Measurements from ENCODE around the gene FAM32A.
"Not testable (repeated sequence)": the region's sequence is repeated elsewhere in the genome, so short reads cannot be mapped to it uniquely, and the experiment has no call there.

The FAM32A gene

GRCh38 chr19:16164222-16164890 is 20.9 kb upstream of the FAM32A start:
- no peak for DNase-seq

GRCh38 chr19:16166417-16166816 is 18.8 kb upstream of the FAM32A start:
- DNase-seq = no peak

- no peak for DNase-seq
These were observed 18.2 kb upstream of the FAM32A start for GRCh38 chr19:16167055-16167454.

GRCh38 chr19:16168465-16169081 is 16.6 kb upstream of the FAM32A start:
- DNase-seq = no peak

- DNase-seq = no peak
These were observed 15.1 kb upstream of the FAM32A start for GRCh38 chr19:16170134-16170533.

- DNase-seq = no peak
These were observed 9.3 kb upstream of the FAM32A start for GRCh38 chr19:16175954-16176353.

GRCh38 chr19:16178866-16179265 is 6.3 kb upstream of the FAM32A start:
- not testable (repeated sequence) for DNase-seq

- peak; percentile 95 for DNase-seq
These were observed 4.6 kb upstream of the FAM32A start for GRCh38 chr19:16180611-16181010.

- no peak for DNase-seq
These were observed 516 bp upstream of the FAM32A start for GRCh38 chr19:16184665-16185122.

- DNase-seq = peak; percentile 45
These were observed 536 bp downstream of the FAM32A start for GRCh38 chr19:16185768-16186123.

DNA sequence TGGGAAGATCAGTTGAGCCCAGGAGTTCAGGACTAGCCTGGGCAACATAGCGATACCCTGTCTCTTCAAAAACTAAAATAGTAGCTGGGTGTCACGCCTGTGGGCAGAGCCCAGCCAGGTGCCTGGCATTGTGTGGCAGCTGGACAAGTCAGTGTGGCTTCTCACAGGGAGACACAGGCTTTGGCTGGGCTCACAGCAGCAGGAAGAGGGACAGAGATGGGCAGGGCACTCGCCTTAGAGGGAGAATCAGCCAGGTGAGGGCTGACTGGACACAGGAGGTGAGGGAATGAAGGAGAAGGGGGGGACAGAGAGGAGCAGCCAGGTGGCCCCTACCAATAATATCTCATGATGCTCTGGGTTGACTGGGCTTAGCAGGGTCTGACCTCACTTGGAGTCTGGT is 3.3 kb downstream of the FAM32A start:
- DNase-seq = no peak

DNA sequence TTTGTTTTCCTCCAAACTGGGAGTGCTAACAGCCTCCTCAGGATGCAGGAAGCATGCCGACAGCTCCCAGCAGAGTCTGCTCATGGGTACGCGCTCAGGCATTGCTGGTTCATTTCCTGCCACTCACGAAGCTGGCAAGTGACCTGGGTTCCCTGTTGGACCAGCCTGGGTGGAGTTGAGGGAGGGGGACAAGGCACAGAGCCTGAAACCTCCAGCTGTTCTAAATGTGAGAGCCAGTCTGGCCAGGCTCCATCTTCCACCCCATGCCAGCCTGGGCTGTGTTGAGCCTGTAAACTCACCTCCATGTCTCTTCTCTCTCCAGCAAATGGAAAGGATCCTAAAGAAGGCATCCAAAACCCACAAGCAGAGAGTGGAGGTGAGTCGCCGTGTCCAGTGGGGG is 5.0 kb downstream of the FAM32A start:
- DNase-seq = no peak

- no peak for DNase-seq
These were observed 5.5 kb downstream of the FAM32A start for GRCh38 chr19:16190736-16191135.

DNA sequence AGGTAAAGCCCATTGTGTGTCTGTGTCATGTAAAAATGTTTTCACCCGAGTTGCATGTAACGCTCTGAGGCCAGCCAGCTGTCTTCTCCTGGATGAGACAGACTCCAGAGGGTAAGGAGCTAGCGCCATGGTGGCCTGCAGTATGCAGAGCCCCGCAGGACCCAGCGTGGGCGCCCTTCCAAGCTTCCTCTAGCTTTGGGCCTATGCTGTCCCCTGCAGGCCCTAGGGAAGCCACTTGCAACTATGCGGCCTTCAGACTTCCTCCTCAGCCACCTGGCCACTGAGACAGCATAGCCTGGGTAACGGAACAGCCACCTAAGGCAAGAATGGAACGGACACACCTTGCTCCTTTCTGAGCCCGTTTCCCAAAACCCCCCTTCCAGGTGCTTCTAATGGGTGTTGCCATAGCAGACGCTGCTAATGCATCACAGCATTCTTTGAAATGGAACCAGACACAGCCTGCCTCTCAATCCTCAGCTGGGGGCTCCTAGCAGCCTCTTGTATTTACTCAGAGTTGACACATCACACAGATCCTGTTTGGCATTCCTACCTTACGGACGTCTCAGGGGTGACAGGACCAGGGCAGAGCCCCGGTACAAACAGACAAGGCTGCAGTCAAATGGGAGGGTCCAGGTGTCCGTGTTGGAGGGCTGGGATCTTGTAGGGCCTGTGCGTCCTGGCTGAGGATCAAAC is 6.2 kb downstream of the FAM32A start:
- no peak for DNase-seq

DNA sequence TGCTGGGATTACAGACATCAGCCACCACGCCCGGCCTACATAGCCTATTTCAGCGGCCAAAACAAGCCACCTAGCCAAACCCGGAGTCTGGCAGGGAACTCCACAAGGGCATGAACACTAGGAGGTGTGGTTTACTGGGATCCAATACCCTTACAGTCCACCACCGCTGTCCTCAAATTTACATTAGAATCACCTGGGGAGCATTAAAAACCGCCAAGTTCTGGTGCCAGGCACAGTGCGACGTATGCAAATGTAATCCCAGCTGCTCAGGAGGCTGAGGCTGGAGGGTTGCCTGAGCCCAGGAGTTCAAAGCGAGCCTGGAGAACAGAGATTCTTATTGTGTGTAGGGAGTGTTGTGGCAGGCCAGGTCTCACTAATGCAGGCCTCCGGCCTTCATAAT is 8.3 kb downstream of the FAM32A start:
- no peak for DNase-seq

- peak; percentile 78 for DNase-seq
These were observed 12.0 kb downstream of the FAM32A start for GRCh38 chr19:16197188-16197621.

DNA sequence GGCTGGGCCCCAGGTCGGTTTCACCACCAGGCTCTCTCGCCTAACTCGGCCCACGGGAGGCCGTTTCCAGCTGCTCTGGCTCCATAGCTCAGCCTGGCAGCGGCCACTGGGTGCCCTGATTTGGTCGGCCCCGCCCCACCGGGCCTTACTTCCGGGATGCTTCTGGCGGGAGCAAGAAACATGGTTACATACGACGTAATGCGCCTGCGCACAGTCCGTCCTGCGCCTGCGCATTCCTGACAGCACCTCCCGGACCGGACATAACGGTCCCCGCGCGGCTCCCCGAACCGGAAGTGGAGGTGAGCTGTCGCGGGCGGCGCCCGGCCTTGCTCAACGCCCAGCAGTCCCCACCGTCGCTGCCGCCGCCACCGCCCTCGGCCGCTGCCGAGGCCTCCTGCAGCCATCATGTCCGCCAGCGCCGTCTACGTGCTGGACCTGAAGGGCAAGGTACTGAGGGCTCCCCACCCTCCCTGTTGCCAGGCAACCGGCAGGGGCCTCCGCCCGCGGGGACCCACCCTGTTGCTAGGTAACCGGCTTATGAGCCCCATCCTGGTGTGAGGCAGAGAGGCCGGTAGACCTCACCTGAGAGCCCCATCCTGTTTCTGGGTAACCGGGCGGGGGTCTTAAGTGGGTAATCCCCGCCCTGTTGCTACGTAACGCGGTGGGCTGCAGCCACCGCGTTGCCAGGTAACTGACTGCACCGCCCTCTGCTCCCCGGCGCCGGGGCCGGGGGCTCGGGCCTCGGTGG is 12.6 kb downstream of the FAM32A start, which contains the start of gene AP1M1:
Gene AP1M1, plus strand, starts transcription at position 290 of the 748 bp plus-strand sequence. Its CDS starts 116 bp downstream, at position 406.
- DNase-seq = peak; percentile 98

- no peak for DNase-seq
These were observed 13.1 kb downstream of the FAM32A start for GRCh38 chr19:16198370-16198651.

DNA sequence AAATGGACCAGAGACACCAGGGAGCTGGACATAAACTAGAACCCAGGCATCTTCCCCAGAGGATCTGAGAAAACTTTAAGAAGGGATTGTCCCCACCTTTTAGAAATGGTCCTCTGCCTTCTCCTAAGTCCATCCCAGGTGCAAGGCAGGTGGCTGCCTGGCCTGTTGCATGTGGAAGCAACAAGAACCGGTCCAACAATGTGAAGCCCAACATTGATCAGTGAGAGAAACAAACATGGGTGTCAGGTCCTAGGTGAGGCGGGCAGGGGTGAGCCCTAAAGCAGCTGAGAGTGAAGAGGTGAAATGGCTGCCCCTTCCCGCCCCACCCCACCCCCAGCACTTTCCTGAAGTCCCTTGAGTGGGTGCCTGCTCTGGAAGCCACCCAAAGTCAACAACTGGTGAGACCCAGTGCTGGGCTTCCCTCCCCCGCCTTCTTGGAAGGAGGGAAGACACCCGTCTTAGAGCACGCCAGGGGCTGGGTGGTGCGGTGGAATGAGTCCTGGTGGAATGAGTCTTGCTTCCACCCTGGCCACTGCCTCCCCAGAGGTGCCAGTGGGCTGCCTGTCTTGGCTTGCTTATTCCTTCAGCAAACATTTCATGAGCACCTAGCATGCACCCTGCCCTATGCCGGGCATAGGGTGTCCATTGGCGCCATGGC is 14.2 kb downstream of the FAM32A start:
- no peak for DNase-seq

- DNase-seq = no peak
These were observed 15.1 kb downstream of the FAM32A start for GRCh38 chr19:16200038-16201010.

DNA sequence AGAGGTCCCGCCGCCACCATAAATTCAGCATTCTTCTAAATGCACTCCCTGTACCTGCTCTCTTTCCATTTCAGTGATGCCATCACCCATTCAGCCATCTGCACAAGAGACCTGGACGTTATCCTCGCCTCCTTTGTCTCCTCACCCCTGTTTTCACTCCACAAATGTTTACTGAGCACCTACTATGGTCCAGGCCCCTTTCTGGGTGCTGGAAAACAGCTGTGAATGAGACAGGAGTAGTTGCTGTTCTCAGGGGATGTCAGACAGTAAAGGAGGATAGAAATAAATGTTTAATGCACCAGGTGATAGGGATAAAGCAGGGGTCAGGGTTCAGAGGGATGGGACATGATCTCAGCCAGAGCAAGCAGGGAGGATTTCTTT is 15.8 kb downstream of the FAM32A start:
- no peak for DNase-seq
